Spleen (tissue), 11 donors: ENCODE data around the gene BRCA2. TPM values are rescaled to one million over a fixed set of nuclear protein-coding genes. Genes with fewer than 3 reads are reported as not detected.

Experiments used
- DNase-seq: peaks from one replicate; pipeline ENCODE4 v3.0.0-alpha.2; 2020
- H3K27ac ChIP-seq, 8 donors: fragments of 200-600 bp; sonication (generic) in 7 of 8; 1 replicate in 4 of 8; 2 replicates in 4 of 8; pipeline versions ENCODE4 v1.5.0 to v1.8.0; 2016 to 2021; ENCODE audit warnings: inconsistent platforms in 4 of 8, mild to moderate bottlenecking in 4 of 8, moderate library complexity in 1 of 8
- H3K27me3 ChIP-seq, 7 donors: fragments of 200-600 bp; sonication (generic) in 6 of 7; replicated peaks in 1 of 7; 1 replicate in 4 of 7; 2 replicates in 3 of 7; pipeline versions ENCODE4 v1.5.0 to v1.8.0; 2016 to 2021; ENCODE audit warnings: inconsistent platforms in 3 of 7, mild to moderate bottlenecking in 1 of 7
- H3K36me3 ChIP-seq, 6 donors: fragments of 200-600 bp; sonication (generic) in 5 of 6; 1 replicate in 4 of 6; 2 replicates in 2 of 6; pipeline versions ENCODE4 v1.5.0 to v1.8.0; 2016 to 2021; ENCODE audit warnings: inconsistent platforms in 2 of 6
- H3K4me1 ChIP-seq, 6 donors: fragments of 200-600 bp; sonication (generic) in 5 of 6; 1 replicate in 3 of 6; 2 replicates in 3 of 6; pipeline versions ENCODE4 v1.5.0 to v1.8.0; 2016 to 2021; ENCODE audit warnings: inconsistent platforms in 3 of 6
- H3K4me3 ChIP-seq, 8 donors: fragments of 200-600 bp; sonication (generic) in 7 of 8; 1 replicate in 4 of 8; 2 replicates in 4 of 8; pipeline versions ENCODE4 v1.5.0 to v1.8.0; 2016 to 2021; ENCODE audit warnings: inconsistent platforms in 4 of 8, mild to moderate bottlenecking in 4 of 8, moderate library complexity in 2 of 8
- H3K9me3 ChIP-seq, 8 donors: fragments of 200-600 bp; sonication (generic) in 7 of 8; 1 replicate in 4 of 8; 2 replicates in 4 of 8; pipeline versions ENCODE4 v1.5.0 to v1.8.0; 2016 to 2021; ENCODE audit warnings: inconsistent platforms in 4 of 8
- CTCF ChIP-seq, 11 experiments: fragments of 200-600 bp in 7 of 11; fragments of 450-650 bp in 4 of 11; sonication (generic) in 4 of 11; IDR thresholded peaks in 8 of 11; conservative IDR thresholded peaks in 3 of 11; 1 replicate in 7 of 11; 2 replicates in 4 of 11; pipeline versions ENCODE4 v1.4.0 to v1.8.0; 2016 to 2021; ENCODE audit warnings: antibody characterized with exemption in 11 of 11, inconsistent platforms in 4 of 11, mild to moderate bottlenecking in 1 of 11
- POLR2A ChIP-seq, 3 donors: fragments of 450-650 bp; IDR thresholded peaks; one replicate each; pipeline ENCODE4 v1.5.1; 2017; ENCODE audit warnings: antibody characterized with exemption in 3 of 3, mild to moderate bottlenecking in 1 of 3
- POLR2AphosphoS5 ChIP-seq, 3 donors: sonication (generic); formaldehyde crosslinking; IDR thresholded peaks; one replicate each; pipeline ENCODE4 v1.5.1; 2017; ENCODE audit warnings: antibody characterized with exemption in 3 of 3
- WGBS, 5 donors: extraction: QIAGEN DNeasy Blood & Tissue Kit in 3 of 5; methylation state at CpG; one replicate each; pipeline versions ENCODE4 v1.1.5 to v1.1.7; 2013 to 2018; 5-methylcytosine and 5-hydroxymethylcytosine counted together
- intact Hi-C: fragments of 100-400 bp; cut with DNase I; formaldehyde crosslinking; loops from one replicate; pipeline ENCODE4 v1.15.0; 2023; ENCODE audit warnings: low total_unique reads
- polyA plus RNA-seq, 3 donors: library from polyadenylated mRNA; stranded (reverse); fragments of 200-250 nt; gene quantifications; one replicate each; pipeline ENCODE4 v1.2.1, GENCODE V29; 2013
- total RNA-seq, 7 donors: library from RNA; depleted of rRNA in 3 of 7; stranded (reverse); fragments of >200 nt in 3 of 7; fragmentation: NEBNext Ultra II Directional in 4 of 7; extraction: Animal tissue kit (Norgen Biotek cat#: 25700) in 4 of 7; gene quantifications; one replicate each; pipeline versions ENCODE4 v1.1.0 to v1.2.1, GENCODE V29; 2016 to 2021
- donor health status: healthy with polysubstance abuse.
- donor health status: DM: no; HTN: no; CAD: no; lungs with moderate emphysema.
- donor health status: DM: no; HTN: no; CAD: no.
- donor health status: Bipolar disorder and iron deficiency.
- donor health status: healthy.
- donor health status: DM: no; HTN: no; CAD: no.
- donor health status: DM: yes; HTN: yes; CAD: no.

Gene BRCA2
- total and polyA plus RNA-seq, 10 donors = 0.35 to 11.2 (median 6.1) TPM

GRCh38 chr13:32370805-32371204, 55.5 kb downstream of the BRCA2 start:
- H3K27ac ChIP-seq = no peak overlapping the region
- H3K9me3 ChIP-seq = no peaks in the 10 kb centered on the region
- no peaks in the 10 kb centered on the region for H3K4me1 ChIP-seq
- no peak for DNase-seq
- no peak overlapping the region for H3K4me3 ChIP-seq
- TF ChIP-seq POLR2A (IDR thresholded peaks at IDR 0.05) (no peak), CTCF (IDR thresholded peaks at IDR 0.05 in 8 of 11, conservative IDR thresholded peaks at IDR 0.05 in 3 of 11) (no peak), POLR2AphosphoS5 (IDR thresholded peaks at IDR 0.05) (no peak)
- H3K27me3 ChIP-seq = no peaks in the 10 kb centered on the region
- H3K36me3 ChIP-seq = peaks cover 0 to 34% (median 0%) of the 10 kb centered on the region in 6 donors
- intact Hi-C loops = no loop called here
- WGBS, 5 donors = 94 to 98% (median 97%) methylated on average over 2 of the region's 2 CpGs

- no peaks in the 10 kb centered on the region for H3K27me3 ChIP-seq
- DNase-seq = no peak
- H3K4me3 ChIP-seq = no peak overlapping the region
- H3K36me3 ChIP-seq = peaks cover 0 to 31% (median 0%) of the 10 kb centered on the region in 6 donors
- no peak for TF ChIP-seq CTCF (IDR thresholded peaks at IDR 0.05 in 8 of 11, conservative IDR thresholded peaks at IDR 0.05 in 3 of 11)
- no peak for TF ChIP-seq POLR2AphosphoS5 (IDR thresholded peaks at IDR 0.05)
- no peak for TF ChIP-seq POLR2A (IDR thresholded peaks at IDR 0.05)
- H3K27ac ChIP-seq = peak overlapping the region in 1 of 8 donors; percentile 42
- no peaks in the 10 kb centered on the region for H3K4me1 ChIP-seq
- intact Hi-C loops = no loop called here
- WGBS, 5 donors = 86 to 95% (median 90%) methylated on average over 13 of the region's 13 CpGs
- no peaks in the 10 kb centered on the region for H3K9me3 ChIP-seq
These were observed 61.5 kb downstream of the BRCA2 start for GRCh38 chr13:32376642-32377415.

GRCh38 chr13:32378012-32378411, 62.7 kb downstream of the BRCA2 start:
- H3K9me3 ChIP-seq = no peaks in the 10 kb centered on the region
- WGBS, 5 donors = 92 to 100% (median 96%) methylated on average over 1 of the region's 1 CpG
- intact Hi-C loops = no loop called here

More at GRCh38 chr13:32378012-32378411, 62.7 kb downstream of the BRCA2 start:
- Histone ChIP-seq H3K4me1 (no peaks in the 10 kb centered on the region), H3K4me3 (no peak overlapping the region), H3K36me3 (peaks cover 0 to 32% (median 0%) of the 10 kb centered on the region in 6 donors), H3K27me3 (no peaks in the 10 kb centered on the region), H3K27ac (no peak overlapping the region)
- DNase-seq = no peak
- no peak for TF ChIP-seq POLR2AphosphoS5 (IDR thresholded peaks at IDR 0.05)
- no peak for TF ChIP-seq CTCF (IDR thresholded peaks at IDR 0.05 in 8 of 11, conservative IDR thresholded peaks at IDR 0.05 in 3 of 11)
- TF ChIP-seq POLR2A (IDR thresholded peaks at IDR 0.05) = no peak
